Thyroid gland (tissue), 4 donors: ENCODE results near the gene SPAG6.

ENCODE experiments used
- CTCF ChIP-seq, 6 experiments: fragments of 200-600 bp in 3 of 6; fragments of 450-650 bp in 3 of 6; sonication (generic) in 3 of 6; IDR thresholded peaks; one replicate each; pipeline ENCODE4 v1.5.1; 2016 to 2019; ENCODE audit warnings: antibody characterized with exemption in 6 of 6, mild to moderate bottlenecking in 2 of 6, inconsistent platforms in 1 of 6, moderate library complexity in 1 of 6
- POLR2A ChIP-seq, 2 donors: fragments of 450-650 bp; IDR thresholded peaks; one replicate each; pipeline ENCODE4 v1.6.1; 2017; ENCODE audit warnings: antibody characterized with exemption in 2 of 2, mild to moderate bottlenecking in 2 of 2, moderate library complexity in 1 of 2

GRCh38 chr10:22349755-22350154 is 4.5 kb downstream of the SPAG6 start:
- TF ChIP-seq CTCF (IDR thresholded peaks at IDR 0.05), result no peak
- no peak for TF ChIP-seq POLR2A (IDR thresholded peaks at IDR 0.05)
